Fibroblast of lung (primary cell): ENCODE measurements around the gene STK32B. TPM values are rescaled to one million over a fixed set of nuclear protein-coding genes. Genes with fewer than 3 reads are reported as not detected.

Source experiments
- DNase-seq, 2 donors: peaks; one replicate each; pipeline versions ENCODE4 v3.0.0 to v3.0.0-alpha.2; 2010; ENCODE audit warnings: low read depth in 2 of 2
- H2AFZ ChIP-seq: 2 replicates; pipeline ENCODE4 v1.5.1; 2012; ENCODE audit warnings: low read length, control low read depth, inconsistent platforms
- H3K27ac ChIP-seq: 2 replicates; pipeline ENCODE4 v1.5.1; 2011; ENCODE audit warnings: low read length, control low read depth; ENCODE audit not compliant: insufficient read depth
- H3K27me3 ChIP-seq: 2 replicates; pipeline ENCODE4 v1.5.1; 2011; ENCODE audit warnings: mild to moderate bottlenecking, low read length; ENCODE audit not compliant: control insufficient read depth, insufficient read depth
- H3K36me3 ChIP-seq: 2 replicates; pipeline ENCODE4 v1.5.1; 2011; ENCODE audit warnings: low read length; ENCODE audit not compliant: control insufficient read depth, insufficient read depth
- H3K4me1 ChIP-seq: 2 replicates; pipeline ENCODE4 v1.5.1; 2011; ENCODE audit warnings: low read length; ENCODE audit not compliant: control insufficient read depth, insufficient read depth; ENCODE audit errors: extremely low read depth
- H3K4me2 ChIP-seq: 2 replicates; pipeline ENCODE4 v1.5.1; 2011; ENCODE audit warnings: low read length, control low read depth; ENCODE audit not compliant: insufficient read depth; ENCODE audit errors: extremely low read depth
- H3K4me3 ChIP-seq, 4 experiments: fragments of 200-600 bp in 1 of 4; sonication (generic) in 1 of 4; replicated peaks in 1 of 4; 2 replicates each; pipeline ENCODE4 v1.5.1; 2011 to 2016; ENCODE audit warnings: low read length in 4 of 4, low read depth in 3 of 4, mild to moderate bottlenecking in 3 of 4, control low read depth in 2 of 4, inconsistent platforms in 1 of 4, mixed read lengths in 1 of 4; ENCODE audit not compliant: insufficient read depth in 1 of 4; ENCODE audit errors: control extremely low read depth in 1 of 4
- H3K79me2 ChIP-seq: 2 replicates; pipeline ENCODE4 v1.5.1; 2012; ENCODE audit warnings: mild to moderate bottlenecking, low read length, inconsistent platforms; ENCODE audit not compliant: control insufficient read depth, insufficient read depth
- H3K9ac ChIP-seq: 2 replicates; pipeline ENCODE4 v1.5.1; 2011; ENCODE audit warnings: mild to moderate bottlenecking, low read length, control low read depth; ENCODE audit not compliant: insufficient read depth
- H3K9me3 ChIP-seq: 2 replicates; pipeline ENCODE4 v1.5.1; 2012; ENCODE audit warnings: low read depth, low read length; ENCODE audit not compliant: control insufficient read depth, insufficient read depth
- H4K20me1 ChIP-seq: 2 replicates; pipeline ENCODE4 v1.5.1; 2011; ENCODE audit warnings: low read length; ENCODE audit not compliant: control insufficient read depth, insufficient read depth; ENCODE audit errors: extremely low read depth
- CTCF ChIP-seq, 2 donors: IDR thresholded peaks in 1 of 2; conservative IDR thresholded peaks in 1 of 2; 1 replicate in 1 of 2; 2 replicates in 1 of 2; pipeline ENCODE4 v1.5.1; 2011 to 2012; ENCODE audit warnings: low read length in 2 of 2, control low read depth in 1 of 2, inconsistent platforms in 1 of 2, low read depth in 1 of 2, mild to moderate bottlenecking in 1 of 2
- EZH2 ChIP-seq: IDR thresholded peaks from 2 replicates; pipeline ENCODE4 v1.5.1; 2012; ENCODE audit warnings: low read length, control low read depth, mild to moderate bottlenecking; ENCODE audit errors: missing control alignments
- polyA plus RNA-seq, 2 donors: library from polyadenylated mRNA; depleted of rRNA in 1 of 2; stranded (reverse) in 1 of 2; unstranded in 1 of 2; fragments of >200 nt; gene quantifications; 2 replicates each; pipeline ENCODE4 v1.2.1, GENCODE V29; 2011 to 2012; ENCODE audit warnings: missing spikeins in 1 of 2
- total RNA-seq: library from RNA; depleted of rRNA; stranded (reverse); fragments of >200 nt; gene quantifications from 2 replicates; pipeline ENCODE4 v1.2.1, GENCODE V29; 2014

STK32B gene
- total and polyA plus RNA-seq, 2 donors (not counting 1 experiment from before 2014, with no cell fraction given), result 0.50 to 1.4 TPM

DNA sequence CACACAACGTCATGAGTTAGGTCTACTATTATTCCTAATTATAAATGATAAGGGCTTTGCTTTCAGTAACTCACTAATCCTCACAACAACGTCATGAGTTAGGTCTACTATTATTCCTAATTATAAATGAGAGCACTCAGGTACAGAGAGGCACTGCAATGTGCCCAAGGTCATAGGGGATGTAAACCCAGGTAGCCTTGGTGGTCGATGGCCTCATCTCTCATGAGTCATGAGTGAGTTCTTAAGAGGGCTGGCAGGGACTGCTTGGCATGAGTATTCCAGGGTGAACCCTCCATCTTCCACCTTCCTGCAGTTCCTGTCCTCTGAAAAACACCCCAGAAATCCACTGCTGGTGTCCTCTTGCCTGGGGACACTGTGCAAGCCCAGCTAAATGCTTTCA, 317.1 kb downstream of the STK32B start:
- Histone ChIP-seq H3K36me3 (no peaks in the 10 kb centered on the region), H3K27me3 (no peaks in the 10 kb centered on the region), H3K4me3 (no peak overlapping the region), H3K79me2 (no peaks in the 10 kb centered on the region), H3K4me2 (no peak overlapping the region), H3K27ac (no peak overlapping the region), H4K20me1 (no peaks in the 10 kb centered on the region), H3K9ac (no peak overlapping the region), H3K9me3 (no peaks in the 10 kb centered on the region), H2AFZ (no peak overlapping the region), H3K4me1 (no peaks in the 10 kb centered on the region)
- no peak for DNase-seq
- no peak for TF ChIP-seq EZH2
- no peak for TF ChIP-seq CTCF (conservative IDR thresholded peaks at IDR 0.05 in 1 of 2, IDR thresholded peaks at IDR 0.05 in 1 of 2; ENCODE audit: low read depth in 1 of 2, low read length in 2 of 2)

DNA sequence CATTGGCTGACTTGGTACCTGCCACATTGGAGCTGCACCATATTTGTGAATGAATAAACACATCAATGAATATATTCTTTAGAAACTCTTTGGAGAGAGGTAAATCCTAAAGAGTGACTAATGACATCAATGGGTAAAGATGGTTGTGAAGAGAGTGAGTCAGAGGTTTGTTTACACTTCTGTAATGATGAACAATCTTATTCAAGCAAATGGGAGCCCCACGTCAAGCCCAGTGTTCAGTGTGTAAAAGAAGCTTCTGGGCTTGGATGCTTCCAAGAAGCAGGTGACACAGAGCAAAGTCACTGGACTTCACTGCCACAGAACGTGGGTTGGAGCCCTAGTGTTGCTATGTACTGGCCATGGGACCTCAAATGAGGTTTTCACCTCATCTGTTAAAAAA, 319.0 kb downstream of the STK32B start:
- Histone ChIP-seq H3K27ac (no peak overlapping the region), H3K9ac (no peak overlapping the region), H3K4me1 (no peaks in the 10 kb centered on the region), H4K20me1 (no peaks in the 10 kb centered on the region), H2AFZ (no peak overlapping the region), H3K9me3 (no peaks in the 10 kb centered on the region), H3K79me2 (no peaks in the 10 kb centered on the region), H3K4me3 (no peak overlapping the region), H3K4me2 (no peak overlapping the region), H3K36me3 (no peaks in the 10 kb centered on the region), H3K27me3 (no peaks in the 10 kb centered on the region)
- DNase-seq, result peak; percentile 17 to 67
- TF ChIP-seq EZH2, result no peak
- TF ChIP-seq CTCF (conservative IDR thresholded peaks at IDR 0.05 in 1 of 2, IDR thresholded peaks at IDR 0.05 in 1 of 2; ENCODE audit: low read depth in 1 of 2, low read length in 2 of 2), result no peak

DNA sequence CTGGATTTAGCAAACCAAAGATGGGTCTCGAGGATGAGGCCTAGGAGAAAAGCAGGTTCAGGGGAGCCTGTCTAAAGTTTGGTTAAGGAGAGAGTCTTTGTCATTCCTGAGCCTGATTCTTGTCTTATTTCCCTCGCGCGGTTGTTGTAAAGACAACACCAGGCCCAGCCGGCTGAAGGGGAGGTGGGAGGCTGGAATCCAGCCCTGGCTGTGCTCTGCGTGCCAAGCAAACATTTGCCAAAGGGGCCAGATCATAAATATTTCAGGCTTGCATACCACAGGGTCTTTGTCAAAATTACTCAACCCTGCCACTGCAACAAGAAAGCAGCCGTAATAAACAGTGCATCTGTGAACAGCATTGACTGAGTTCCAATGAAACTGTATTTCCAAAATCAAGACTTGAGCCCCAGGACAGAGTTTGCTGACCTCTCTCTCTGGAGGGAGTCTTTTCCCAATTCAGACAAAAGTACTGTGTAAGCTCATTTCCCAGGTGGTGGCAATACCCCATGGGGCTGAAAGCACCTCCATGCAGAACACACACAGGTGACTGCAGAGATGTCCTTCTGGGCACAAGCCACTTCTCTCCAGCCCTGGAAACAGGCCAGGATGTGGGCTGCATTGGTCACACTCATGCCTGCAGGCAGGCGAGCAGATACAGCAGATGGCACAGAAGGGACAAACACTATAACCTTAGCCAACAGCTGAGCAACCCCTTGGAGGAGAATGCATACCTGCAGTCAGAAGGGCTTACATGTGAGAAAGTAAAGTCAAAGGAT, 320.3 kb downstream of the STK32B start:
- H3K79me2 ChIP-seq, result no peaks in the 10 kb centered on the region
- H3K4me3 ChIP-seq, result no peak overlapping the region
- H3K9ac ChIP-seq, result no peak overlapping the region
- no peaks in the 10 kb centered on the region for H3K27me3 ChIP-seq
- H3K9me3 ChIP-seq, result no peaks in the 10 kb centered on the region
- DNase-seq, result peak in 1 of 2 donors; percentile 61
- H4K20me1 ChIP-seq, result no peaks in the 10 kb centered on the region
- no peak overlapping the region for H3K4me2 ChIP-seq
- no peaks in the 10 kb centered on the region for H3K36me3 ChIP-seq
- H3K4me1 ChIP-seq, result no peaks in the 10 kb centered on the region
- no peak overlapping the region for H2AFZ ChIP-seq
- no peak overlapping the region for H3K27ac ChIP-seq
- TF ChIP-seq CTCF (conservative IDR thresholded peaks at IDR 0.05 in 1 of 2, IDR thresholded peaks at IDR 0.05 in 1 of 2; ENCODE audit: low read depth in 1 of 2, low read length in 2 of 2) (no peak), EZH2 (no peak)
